Sigmoid colon (tissue), 4 donors: ENCODE results near the gene IMMP1L.

Experiments used
- CTCF ChIP-seq, 4 experiments: fragments of 450-650 bp in 3 of 4; fragments of 200-600 bp in 1 of 4; IDR thresholded peaks; one replicate each; pipeline ENCODE4 v1.5.1; 2016 to 2019; ENCODE audit warnings: antibody characterized with exemption in 4 of 4, mild to moderate bottlenecking in 3 of 4, moderate library complexity in 2 of 4
- EP300 ChIP-seq, 4 donors: sonication (generic); formaldehyde crosslinking; IDR thresholded peaks; one replicate each; pipeline ENCODE4 v1.6.1; 2017; ENCODE audit warnings: antibody characterized with exemption in 4 of 4
- POLR2A ChIP-seq, 2 donors: fragments of 450-650 bp; IDR thresholded peaks; one replicate each; pipeline ENCODE4 v1.6.1; 2016; ENCODE audit warnings: antibody characterized with exemption in 2 of 2, mild to moderate bottlenecking in 2 of 2, moderate library complexity in 2 of 2
- POLR2AphosphoS5 ChIP-seq, 4 donors: sonication (generic); formaldehyde crosslinking; IDR thresholded peaks; one replicate each; pipeline ENCODE4 v1.6.1; 2017; ENCODE audit warnings: antibody characterized with exemption in 4 of 4

GRCh38 chr11:31455177-31455576 lies 54.2 kb downstream of the IMMP1L start:
- TF ChIP-seq CTCF (IDR thresholded peaks at IDR 0.05): no peak
- no peak for TF ChIP-seq POLR2A (IDR thresholded peaks at IDR 0.05)
- TF ChIP-seq POLR2AphosphoS5 (IDR thresholded peaks at IDR 0.05): no peak
- no peak for TF ChIP-seq EP300 (IDR thresholded peaks at IDR 0.05)
